Bronchial epithelial cell (primary cell): ENCODE results near the gene GPR21. TPM values are rescaled to one million over a fixed set of nuclear protein-coding genes. Genes with fewer than 3 reads are reported as not detected.

Experiments used
- DNase-seq: peaks from one replicate; pipeline ENCODE4 v3.0.0-alpha.2; 2010; ENCODE audit warnings: low read depth
- FAIRE-seq: peaks from 2 replicates; lab custom pipeline; 2011; peaks lifted over from hg19 to GRCh38; lab: Jason Lieb, UNC
- H3K27me3 ChIP-seq: 2 replicates; pipeline ENCODE4 v1.5.1; 2011; ENCODE audit warnings: low read length; ENCODE audit not compliant: control insufficient read depth, insufficient read depth
- H3K36me3 ChIP-seq: 2 replicates; pipeline ENCODE4 v1.5.1; 2011; ENCODE audit warnings: low read length; ENCODE audit not compliant: control insufficient read depth, insufficient read depth
- H3K4me3 ChIP-seq: 2 replicates; pipeline ENCODE4 v1.5.1; 2011; ENCODE audit warnings: mild to moderate bottlenecking, low read depth, low read length, control low read depth
- total RNA-seq: library from RNA; depleted of rRNA; stranded (reverse); fragments of >200 nt; gene quantifications from 2 replicates; pipeline ENCODE4 v1.2.1, GENCODE V29; 2014
- TF ChIP-seq, protein P1 (sequence below): IDR thresholded peaks from 2 replicates; pipeline ENCODE4 v1.5.1; 2011; ENCODE audit warnings: mild to moderate bottlenecking, moderate library complexity, low read length, control low read depth, inconsistent platforms; ENCODE audit not compliant: insufficient read depth, severe bottlenecking

The GPR21 gene
- total RNA-seq, 1 donor from 2014 or later, result 1.3 TPM

DNA sequence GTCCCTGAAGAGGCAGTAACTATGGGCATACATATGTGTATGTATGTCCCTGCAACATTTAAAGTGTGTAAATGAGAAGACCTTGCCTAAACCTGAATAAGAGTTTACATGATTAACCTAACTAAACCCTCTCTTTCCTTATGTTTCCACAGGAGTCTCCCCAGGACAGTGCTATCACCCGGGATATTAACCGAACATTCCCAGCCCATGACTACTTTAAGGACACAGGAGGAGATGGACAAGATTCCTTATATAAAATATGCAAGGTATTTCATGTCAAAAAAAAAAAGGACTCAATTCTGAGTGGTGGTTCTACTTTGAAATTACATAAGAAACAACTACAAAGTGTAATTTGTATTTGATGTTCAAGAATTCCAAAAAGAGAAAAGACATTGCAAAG is 31.7 kb downstream of the GPR21 start:
- no peaks in the 10 kb centered on the region for H3K36me3 ChIP-seq

DNA sequence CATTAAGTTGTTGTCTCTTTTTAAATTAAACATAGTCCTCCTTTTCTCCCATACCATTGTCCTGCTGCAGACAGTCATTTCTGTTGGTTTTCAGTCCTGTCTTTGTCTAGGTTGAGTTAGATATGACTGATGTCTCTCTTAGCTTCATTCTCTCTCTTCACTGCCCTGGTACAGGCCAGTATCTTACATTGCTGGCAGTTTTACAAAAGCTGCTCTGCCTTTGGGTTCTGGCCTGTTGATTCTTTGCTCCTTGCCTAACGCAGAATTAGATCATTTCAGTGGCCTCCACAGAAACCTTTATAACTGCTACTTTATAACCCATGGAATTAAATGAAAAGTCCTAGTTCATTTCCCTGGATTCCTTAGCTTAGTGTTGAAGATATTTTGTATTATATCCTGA is 33.7 kb downstream of the GPR21 start:
- Histone ChIP-seq H3K4me3 (no peak overlapping the region), H3K36me3 (no peaks in the 10 kb centered on the region), H3K27me3 (no peaks in the 10 kb centered on the region)
- DNase-seq (no peak), FAIRE-seq (no peak)
- TF ChIP-seq, protein P1, sequence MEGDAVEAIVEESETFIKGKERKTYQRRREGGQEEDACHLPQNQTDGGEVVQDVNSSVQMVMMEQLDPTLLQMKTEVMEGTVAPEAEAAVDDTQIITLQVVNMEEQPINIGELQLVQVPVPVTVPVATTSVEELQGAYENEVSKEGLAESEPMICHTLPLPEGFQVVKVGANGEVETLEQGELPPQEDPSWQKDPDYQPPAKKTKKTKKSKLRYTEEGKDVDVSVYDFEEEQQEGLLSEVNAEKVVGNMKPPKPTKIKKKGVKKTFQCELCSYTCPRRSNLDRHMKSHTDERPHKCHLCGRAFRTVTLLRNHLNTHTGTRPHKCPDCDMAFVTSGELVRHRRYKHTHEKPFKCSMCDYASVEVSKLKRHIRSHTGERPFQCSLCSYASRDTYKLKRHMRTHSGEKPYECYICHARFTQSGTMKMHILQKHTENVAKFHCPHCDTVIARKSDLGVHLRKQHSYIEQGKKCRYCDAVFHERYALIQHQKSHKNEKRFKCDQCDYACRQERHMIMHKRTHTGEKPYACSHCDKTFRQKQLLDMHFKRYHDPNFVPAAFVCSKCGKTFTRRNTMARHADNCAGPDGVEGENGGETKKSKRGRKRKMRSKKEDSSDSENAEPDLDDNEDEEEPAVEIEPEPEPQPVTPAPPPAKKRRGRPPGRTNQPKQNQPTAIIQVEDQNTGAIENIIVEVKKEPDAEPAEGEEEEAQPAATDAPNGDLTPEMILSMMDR, result no peak

More for the DNA sequence above, 31.7 kb downstream of the GPR21 start:
- FAIRE-seq (no peak), DNase-seq (no peak)
- no peak overlapping the region for H3K4me3 ChIP-seq
- H3K27me3 ChIP-seq, result no peaks in the 10 kb centered on the region
- TF ChIP-seq, protein P1, result no peak

DNA sequence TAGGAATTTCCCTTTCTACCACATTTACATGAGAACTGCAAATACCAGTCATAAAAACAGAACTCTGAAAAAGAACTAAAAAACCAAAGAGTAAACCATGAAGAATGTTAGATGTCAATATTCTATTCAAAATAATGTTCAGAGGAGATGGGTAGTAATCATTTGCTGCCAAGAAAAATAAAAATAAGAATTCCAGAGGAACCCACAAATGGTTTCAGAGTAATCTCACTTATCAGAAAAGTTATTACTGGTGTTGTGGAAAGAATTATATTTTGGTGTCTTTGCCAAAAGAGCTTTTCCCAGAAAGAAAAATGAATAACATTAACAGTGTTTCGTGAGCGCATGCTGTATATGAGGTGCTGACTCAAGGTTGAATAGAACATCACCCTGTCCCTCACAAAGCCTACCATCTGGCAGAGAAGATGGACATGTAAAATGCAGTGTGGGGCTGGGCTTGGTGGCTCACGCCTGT is 35.6 kb downstream of the GPR21 start:
- no peak overlapping the region for H3K4me3 ChIP-seq
- TF ChIP-seq, protein P1, result no peak
- DNase-seq, result no peak
- H3K27me3 ChIP-seq, result no peaks in the 10 kb centered on the region
- H3K36me3 ChIP-seq, result peaks cover 1% of the 10 kb centered on the region
- FAIRE-seq, result no peak

DNA sequence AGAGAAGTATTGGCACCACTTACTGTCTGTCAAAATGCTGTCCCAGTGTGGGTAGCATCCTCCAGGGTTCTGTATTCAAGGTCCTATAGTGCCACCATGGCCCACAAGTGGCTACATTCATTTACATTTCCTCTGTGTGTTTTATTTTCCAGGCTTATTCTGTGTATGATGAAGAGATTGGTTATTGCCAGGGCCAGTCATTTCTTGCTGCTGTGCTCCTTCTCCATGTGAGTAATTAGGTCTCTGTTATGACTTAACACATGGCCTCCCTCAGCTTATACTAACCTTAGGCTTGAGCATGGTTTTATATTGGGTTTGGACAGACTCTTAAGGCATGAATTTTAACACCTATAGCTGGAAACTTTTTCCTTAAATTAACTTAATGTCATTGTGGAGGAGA is 36.7 kb downstream of the GPR21 start:
- TF ChIP-seq, protein P1, result no peak
- Histone ChIP-seq H3K4me3 (no peak overlapping the region), H3K27me3 (no peaks in the 10 kb centered on the region), H3K36me3 (peaks cover 4% of the 10 kb centered on the region)
- FAIRE-seq (no peak), DNase-seq (no peak)

DNA sequence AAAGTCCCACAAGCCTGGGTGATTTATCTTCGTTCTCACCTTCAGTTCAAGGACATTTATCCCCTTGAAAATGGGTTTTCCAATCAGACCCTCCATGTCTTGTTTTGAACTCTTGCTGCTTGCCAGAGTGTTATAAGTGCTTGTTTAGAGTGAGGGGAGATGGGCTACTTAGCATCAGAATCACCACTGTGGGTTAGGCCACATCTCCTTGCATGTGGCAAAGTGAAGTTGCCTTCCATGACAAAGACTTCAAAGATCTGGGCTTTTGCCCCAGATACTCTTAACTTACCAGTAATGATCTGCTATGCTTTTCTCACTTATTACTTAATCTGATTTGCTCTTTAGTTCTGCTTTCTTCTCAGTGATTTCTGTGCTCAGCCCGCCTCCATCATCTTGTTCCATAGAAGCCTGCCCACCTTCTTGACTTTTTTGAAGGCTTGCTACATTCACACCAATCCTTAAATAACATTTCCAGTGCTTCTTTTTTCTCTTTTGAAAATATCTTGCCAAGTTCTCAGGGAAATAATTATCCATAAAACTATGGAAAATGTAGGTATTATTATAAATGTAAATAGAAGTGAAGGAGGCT is 39.0 kb downstream of the GPR21 start:
- Histone ChIP-seq H3K4me3 (no peak overlapping the region), H3K36me3 (peaks cover 9% of the 10 kb centered on the region), H3K27me3 (no peaks in the 10 kb centered on the region)
- FAIRE-seq (no peak), DNase-seq (no peak)
- TF ChIP-seq, protein P1, result no peak

DNA sequence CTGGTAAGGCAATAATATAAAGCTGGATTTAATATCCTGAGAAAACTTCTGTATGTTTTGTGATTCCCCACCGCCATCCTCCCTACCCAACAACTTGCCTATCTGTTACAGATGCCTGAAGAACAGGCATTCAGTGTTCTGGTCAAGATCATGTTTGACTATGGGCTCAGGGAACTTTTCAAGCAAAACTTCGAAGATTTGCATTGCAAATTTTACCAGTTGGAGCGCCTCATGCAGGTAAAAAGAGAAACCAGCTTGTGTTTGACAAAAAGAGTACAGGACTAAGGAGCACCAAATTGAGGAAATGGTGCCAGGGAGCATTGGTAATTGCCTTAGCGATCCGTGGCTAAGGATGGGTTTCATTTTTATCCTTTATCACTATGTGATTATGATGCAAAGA is 40.0 kb downstream of the GPR21 start:
- Histone ChIP-seq H3K27me3 (no peaks in the 10 kb centered on the region), H3K36me3 (peaks cover 9% of the 10 kb centered on the region), H3K4me3 (no peak overlapping the region)
- no peak for FAIRE-seq
- no peak for DNase-seq
- TF ChIP-seq, protein P1, result no peak
